ENCODE results near the gene COL16A1.

The COL16A1 gene

DNA sequence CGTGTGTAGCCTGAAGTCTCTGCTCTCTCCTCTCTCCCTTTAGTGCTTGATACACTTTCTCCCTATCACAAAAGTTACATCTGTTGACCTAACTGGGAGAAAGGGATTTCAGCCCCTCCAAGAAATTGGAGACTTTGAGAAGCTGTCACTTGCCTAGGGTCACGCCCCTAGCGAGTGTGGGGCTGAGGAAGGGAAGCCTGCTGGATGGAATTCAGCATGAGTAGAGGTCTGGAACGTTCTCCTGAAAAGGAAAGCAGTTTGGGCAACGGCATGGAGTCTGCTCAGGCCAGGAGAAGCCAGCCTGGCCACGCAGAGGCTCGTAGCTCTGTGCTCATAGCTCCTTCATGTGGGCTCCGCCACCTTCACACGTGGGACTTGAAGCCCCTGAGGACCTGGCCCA is 22.4 kb downstream of the COL16A1 start:
- no peak for DNase-seq

DNA sequence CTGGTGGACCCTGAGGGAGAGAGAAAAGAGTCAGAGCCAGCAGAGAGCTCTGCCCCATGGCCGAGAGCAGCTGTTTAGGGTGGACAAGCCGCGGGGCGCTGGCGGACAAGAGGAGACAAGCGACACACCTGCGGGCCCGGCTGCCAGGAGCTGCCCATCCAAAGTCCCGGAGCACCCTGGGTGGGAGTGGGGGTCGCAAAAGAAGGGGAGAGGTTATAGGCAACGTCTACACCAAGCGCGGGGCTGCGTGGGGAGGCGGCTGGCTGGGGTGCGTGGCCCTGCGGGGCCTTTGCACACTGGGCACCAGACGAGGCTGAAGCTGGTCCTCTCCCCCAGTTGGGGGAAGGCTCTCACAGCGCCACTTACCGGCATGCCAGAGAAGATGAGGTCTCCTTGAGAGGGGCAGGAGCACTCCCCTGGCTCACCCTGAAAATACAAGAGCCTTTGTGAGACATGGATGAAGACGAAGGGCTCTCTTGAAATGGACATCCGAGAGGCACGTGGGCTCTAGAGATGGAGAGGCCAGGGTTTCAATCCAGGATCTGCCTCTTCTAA is 24.1 kb downstream of the COL16A1 start:
- DNase-seq, result no peak

DNA sequence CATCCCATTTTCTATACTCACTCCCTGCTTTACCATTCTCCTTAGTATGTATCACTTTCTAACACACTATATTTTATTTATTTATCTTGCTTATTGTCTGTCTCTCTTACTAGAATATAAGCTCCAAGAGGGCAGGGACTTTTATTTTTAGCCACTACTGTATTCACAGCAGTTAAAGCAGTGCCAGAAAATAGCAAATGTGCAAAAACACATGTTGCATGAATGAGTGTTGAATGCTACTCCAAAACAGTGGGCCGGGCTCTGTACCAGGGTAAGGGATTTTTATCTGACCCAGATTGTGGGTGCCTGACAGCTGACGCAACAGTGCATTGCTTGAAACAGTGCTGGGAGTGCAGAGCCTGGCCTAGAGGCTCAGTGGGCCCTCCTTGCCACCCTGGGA is 24.7 kb downstream of the COL16A1 start:
- no peak for DNase-seq

DNA sequence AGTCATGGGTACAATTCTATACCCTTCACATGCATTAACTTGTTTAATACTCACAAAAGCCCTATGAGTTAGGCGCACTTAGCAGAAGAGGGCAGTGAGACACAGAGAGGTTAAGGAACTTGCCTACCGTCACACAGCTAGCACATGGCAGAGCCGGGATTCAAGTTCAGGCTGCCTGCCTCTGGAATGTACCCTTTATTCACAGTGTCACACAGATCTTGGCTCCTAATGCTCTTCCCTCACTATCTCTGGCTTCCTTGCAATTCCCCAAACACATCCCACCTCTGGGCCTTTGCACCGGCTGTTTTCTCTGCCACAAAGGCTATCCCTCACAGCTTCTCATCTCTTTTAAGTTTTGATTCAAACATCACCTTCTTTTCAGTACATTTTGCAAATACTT is 25.1 kb downstream of the COL16A1 start:
- DNase-seq, result no peak

DNA sequence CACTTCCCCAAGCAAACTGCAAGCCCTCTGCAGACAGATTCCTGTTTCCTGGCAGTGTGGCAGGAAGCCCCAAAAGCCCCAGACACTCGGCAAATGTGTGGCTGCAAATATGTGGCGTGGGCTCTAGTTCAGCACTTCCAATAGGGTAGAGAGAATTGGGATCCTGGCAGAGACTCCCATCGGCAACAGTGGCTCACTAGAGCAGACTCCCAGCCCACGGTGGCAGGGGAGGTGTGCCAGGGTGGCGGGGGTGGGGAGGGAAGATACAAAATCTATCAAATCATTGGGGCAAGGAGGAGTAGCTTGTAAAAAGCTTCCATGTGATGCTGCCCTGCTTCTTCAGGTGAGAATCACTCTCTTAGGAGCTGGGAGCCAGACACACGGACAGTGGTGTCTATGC is 25.9 kb downstream of the COL16A1 start:
- DNase-seq, result no peak

DNA sequence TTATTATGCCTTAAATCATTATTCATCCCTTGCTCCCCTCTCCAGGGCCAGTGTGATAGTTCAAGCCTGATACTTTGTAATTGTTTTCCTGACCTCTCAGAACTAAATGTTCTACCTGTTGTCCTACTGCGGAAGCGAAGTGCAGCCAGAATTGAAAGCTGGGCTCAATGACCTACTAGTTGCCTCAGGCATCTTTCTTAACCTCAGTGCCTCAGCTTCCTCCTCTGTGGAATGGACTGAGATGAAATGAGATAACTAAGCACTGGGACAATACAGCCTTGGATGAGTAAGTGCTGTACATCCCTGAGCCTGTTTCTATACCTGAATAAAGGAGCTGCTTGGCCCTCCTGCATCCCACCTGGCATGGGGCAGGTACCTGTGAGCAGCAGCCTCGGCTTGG is 26.4 kb downstream of the COL16A1 start:
- no peak for DNase-seq

DNA sequence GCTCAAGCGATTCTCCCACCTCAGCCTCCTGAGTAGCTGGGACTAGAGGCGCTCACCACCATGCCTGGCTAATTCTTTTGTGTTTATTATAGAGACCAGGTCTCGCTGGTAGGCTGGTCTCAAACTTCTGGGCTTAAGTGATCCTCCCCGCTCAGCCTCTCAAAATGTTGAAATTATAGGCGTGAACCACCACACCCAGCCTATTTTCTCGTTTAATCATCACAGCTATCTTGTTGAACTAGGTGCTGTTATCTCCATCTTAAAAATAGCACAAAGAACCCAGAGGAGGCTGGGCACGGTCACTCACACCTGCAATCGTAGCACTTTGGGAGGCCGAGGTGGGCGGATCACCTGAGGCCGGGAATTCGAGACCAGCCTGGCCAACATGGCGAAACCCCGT is 28.1 kb downstream of the COL16A1 start:
- no peak for DNase-seq

DNA sequence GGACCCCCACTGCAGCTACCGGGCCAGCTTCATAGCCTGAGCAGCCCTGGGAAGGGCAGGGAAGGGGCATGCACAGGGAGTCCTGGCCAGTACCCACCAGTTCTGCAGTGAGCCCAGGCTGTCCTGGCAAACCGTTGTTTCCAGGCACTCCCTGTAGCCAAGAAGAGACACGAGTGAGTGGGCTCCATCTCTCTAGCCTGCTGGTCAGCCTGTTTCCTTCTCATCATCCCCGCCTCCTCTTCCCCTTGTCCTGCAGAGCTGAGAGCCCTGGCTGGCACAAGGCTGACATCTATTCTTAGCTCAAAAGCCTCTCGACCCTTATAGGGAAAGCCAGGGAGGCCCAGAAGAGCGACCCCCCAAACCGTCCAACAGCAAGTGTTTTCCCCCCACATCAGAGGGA is 28.7 kb downstream of the COL16A1 start:
- no peak for DNase-seq

DNA sequence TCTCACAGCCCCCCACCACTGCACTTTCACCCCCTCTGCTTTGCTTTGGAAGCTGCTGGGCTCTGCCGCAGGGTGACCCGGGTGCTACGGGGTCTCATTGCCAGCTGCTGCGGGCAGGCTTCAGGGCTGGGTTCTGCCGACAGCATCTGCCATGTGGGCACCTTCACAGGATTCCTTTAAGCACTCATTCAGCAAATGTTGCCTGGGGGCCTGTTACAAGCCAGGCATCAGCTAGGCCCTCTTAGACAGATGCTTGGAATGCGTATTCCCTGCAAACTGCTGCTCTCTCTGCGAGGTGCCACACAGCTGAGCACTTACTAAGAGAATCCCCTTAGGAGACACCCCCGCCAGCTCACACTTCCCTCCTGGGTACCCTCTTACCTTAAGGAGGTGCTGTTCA is 29.2 kb downstream of the COL16A1 start:
- no peak for DNase-seq

DNA sequence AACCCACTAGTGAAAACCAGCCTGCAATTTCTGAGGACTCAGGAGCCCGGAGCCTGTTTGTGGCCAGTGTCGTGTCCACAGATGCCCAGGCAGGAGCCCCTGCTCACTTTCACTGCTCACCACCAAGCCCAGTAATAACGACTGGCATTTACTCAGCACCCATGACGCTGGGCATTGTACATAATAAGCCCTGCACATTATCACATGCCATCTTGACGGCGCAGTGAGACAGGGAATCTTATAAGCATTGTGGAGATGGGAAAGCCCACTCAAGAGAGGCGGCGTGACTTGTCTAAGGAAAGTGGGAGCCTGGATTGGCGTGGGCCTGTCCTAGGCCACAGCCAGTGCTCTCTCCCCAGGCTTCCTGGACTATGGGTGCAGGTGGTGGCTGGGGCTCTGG is 30.4 kb downstream of the COL16A1 start:
- DNase-seq, result no peak

DNA sequence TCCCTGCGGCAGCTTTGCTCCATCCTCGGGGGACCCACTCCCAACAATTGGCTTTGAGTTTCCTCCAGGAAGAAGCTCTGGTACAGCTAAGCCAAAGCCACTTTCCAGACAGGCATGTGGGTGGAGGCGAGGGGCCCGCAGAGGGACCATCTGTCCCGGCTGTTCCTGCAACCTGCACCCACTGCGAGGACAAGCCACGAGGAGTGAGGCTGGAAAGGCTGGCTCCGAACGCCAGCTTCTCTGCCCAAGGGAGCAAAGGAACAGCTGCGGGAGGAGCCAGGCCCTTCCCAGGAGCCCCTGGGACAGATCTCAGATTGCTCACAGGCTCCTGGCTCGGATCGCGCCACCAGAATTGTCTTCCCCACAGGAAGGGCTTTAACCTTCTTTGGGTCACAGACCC is 30.8 kb downstream of the COL16A1 start:
- peak in 1 of 2 donors; percentile 8 for DNase-seq

DNA sequence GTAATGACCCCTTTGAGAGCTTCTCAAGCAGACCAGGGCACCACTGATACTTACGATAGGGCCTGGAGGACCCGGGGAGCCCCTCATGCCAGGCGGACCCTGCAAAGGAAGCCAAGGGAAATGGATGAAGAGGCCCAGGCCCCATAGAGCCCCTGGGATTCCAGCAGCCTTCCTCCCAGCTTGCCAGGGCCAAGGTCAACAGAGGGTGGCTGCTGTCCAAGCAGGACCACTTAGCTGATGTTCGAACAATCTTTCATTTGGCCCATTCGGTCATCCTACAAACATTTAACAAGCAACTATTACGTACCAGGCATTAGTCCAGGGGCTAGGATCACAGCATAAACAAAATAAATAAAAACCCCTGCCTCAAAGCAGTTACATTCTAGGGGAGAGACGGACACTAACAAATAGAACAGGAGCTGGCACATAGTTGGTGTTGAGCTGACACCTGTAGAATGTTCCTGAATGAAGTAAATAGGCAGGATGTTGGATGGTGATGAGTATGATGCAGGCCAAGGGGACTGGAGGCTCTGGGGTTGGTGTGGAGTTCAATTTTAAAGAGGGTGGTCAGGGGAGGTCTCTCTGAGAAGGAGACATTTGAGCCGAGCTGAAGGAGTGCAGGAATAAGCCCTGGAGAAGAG is 32.1 kb downstream of the COL16A1 start:
- DNase-seq, result no peak

DNA sequence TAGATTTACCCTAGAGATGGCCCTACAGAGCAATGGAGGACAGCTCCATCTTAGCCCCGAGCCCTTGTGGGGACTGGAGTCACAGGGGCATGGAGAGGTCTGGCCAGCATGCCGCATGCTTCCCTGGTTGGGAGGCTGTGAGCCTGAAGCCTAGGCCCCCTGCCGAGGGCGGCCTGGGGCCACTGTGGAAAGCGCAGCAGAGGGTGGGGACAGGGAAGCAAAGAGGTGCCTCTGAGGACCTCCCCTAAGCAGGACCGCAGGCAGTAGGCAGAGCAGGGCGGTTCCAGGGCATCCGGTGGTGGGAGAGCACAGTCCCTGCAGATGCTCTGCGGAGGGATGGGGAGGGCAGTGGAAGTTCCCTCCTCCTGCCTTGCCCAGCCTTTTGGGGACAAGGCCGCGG is 32.7 kb downstream of the COL16A1 start:
- DNase-seq, result no peak

DNA sequence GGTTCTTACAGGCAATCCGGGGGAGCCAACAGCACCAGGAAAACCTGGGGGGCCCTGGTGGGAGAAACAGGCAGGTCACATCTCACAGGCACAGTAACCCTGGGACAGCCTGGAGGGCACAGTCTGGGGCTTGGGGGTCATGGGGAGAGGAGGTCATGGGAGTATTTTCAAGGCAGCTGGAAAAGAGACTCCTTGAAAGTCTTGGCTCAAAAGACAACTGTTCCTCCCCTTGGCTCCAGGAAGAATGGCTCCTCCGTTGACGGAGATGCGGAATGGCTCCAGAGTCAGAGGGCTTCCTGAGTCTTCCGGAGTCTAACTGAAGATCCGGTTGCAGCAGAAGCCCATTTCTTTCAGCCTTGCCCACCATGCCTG is 33.2 kb downstream of the COL16A1 start:
- no peak for DNase-seq

DNA sequence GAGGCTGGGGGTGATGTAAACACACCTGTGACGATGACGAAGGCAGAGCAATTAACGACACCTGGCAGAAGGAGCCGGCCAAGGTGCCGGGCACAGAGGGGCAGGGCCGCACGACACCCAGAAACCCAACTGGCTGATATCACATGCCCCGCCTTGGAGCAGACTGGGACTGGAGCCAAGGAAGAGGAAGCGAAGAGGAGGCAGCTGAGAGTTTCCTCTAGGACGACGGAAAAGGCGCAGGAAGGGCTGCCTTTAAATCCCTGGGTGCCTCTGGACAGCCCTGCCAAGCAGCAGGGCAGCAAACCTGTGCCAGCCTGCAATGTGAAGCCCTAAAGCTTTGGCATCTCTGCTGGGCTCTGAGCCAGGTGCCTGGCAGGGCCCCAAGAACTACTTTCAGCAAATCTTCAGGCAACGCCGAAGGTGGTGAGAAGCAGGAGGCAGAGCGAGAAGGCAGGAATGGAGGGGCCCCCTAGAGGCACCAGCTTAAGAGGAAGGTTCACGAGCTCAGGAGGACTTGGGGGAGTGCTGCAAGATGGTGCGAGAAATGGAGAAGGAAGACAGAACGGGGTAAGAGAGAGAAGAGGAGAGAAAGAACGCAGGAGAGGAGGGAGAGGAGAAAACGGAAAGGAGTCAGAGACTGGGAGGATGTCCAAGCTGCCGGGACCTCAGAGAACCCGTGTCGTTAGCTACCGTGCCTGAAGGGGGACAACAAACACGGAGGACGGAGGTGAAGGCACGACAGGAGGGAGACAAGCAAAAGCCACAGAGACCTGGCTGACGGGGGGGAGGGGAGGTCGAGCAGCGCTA is 33.8 kb downstream of the COL16A1 start:
- DNase-seq, result peak; percentile 52

DNA sequence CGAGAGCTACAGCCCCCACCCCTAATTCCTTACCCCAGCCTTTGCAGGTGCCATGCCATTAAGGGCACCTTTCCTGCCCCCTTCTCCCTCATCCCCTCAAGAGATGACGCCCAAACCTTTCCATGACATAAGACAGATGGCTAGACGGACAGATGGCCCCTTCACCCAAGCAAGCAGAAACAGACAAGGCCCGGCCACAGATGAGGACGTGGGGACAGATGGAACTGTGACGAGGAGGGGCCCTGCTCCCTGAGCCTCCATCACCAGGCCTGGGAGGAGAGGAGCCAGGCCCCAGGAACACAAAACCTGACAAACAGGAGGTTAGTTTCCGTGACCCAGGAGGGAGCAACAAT is 34.4 kb downstream of the COL16A1 start:
- no peak for DNase-seq

DNA sequence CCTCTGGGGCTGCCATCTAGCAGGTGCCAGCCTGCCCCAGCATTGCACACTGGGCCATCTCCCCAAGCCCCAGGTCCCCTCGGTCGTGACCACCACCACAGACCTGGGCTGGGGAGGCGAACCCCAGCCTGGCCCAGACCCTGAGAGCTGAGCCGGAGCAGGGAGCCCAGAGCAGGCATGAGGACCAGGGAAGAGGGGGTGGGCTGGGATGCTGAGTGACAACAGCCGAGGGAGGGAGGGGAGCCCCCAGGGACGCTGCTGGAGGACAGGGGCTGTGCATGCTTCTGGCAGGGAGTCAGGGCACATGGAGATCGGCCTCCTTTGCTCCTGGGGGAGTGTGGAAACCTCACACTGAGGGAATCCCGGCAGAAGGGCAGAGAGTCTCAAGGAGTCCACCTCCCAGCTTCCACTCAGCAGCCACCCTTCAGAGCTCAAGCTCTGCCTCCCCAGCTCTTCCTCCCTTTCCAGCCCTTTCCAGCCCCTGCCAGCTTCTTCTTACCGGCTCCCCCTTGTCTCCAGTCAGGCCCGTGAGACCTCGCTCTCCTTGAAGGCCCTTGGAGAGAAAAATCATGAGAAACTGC is 35.4 kb downstream of the COL16A1 start:
- DNase-seq, result no peak

DNA sequence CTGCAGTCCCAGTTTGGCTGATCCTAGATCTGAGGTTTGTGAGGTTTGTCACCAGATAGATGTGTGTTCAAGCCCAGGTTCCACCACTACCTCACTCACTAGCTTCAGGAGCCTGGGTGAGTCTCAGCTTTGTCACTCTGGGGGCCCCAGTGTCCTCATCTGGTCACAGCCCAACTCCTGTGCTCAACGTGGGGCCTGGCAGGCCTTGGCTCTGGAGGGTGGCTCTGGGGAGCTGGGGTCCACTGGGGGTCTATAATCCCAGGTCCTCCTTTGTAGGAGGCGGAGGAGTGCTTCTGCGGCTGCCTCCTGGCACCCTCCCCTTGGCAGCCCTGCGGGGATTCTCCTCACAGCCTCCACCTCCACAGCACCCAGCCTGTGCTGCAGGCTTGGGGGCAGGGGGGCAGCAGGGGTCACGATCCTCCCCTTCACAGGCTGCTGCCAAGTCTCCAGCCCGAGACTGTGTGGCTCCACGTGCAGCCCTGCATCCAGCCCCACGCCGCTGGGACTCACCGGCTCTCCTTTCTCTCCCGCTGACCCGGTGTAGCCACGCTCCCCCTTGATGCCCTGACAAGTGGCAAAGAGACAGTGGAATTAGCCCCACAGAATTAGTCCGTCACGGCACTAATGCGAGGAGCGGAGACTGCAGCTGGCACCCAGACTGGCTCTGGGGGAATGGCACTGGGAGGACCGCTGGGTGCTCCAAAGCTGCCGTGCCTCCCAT is 36.6 kb downstream of the COL16A1 start:
- DNase-seq, result no peak

DNA sequence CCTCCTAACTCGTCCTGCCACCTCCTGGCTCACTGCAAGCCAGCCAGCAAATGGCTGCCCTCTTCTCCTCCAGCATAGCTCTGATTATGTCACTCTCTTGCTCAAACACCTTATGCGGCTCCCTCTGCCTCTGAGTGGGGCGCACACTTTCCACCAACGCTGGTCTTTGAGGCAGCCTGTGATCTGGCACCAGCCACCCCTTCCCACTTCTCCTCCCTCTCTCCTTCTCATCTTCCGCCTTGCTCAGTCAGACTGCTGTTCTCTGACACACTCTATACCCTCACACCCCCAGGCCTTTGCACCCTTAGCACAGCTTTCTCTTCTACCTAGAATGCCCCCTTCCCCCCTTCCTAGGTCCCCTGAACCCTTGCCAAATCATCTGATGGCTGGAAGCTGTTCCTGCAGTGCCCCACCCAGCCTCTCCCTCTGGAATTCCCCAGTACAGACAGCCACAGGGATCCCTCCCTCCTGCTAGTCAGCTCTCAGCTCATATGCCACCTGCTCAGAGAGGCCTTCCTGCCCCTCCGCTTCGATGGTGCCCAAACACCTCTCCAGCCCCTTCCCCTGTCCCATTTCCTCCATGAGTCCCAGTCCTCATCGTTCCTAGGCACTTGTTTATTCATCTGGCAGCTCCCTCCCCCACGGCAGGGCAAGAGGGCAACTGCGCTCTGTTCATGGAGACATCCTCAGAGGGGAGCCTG is 37.4 kb downstream of the COL16A1 start:
- DNase-seq, result peak in 1 of 2 donors; percentile 51

DNA sequence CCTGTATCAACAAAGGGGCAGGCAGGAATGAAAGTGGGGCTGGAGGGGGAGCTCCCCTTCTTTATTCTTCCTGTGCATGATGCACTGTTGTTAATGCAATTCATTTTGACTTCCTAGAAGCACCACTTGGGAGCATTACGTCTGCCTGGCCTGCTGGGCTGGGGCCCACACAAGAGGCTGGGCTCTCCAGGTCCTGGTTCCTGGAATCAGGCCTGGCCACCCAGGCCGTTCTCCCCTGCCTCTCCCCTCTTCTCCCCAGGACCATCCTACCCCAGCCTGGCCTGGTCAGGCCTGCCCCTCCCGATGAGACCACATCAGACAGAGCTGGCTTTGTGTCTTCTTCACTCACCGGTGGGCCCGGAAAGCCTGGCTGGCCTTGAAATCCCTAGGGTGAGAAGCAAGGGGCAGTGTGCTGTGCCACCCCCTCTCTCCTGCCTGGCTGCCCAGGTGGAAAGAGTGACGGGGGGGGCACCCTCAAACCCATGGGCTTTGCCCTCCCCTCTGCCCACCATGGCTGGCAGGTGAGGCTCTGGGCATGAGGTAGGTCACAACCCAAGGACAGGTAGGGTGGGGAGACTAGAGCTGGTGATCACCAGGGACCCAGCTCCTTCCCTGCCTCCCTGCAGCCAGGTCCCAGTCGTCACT is 38.5 kb downstream of the COL16A1 start:
- DNase-seq, result no peak

DNA sequence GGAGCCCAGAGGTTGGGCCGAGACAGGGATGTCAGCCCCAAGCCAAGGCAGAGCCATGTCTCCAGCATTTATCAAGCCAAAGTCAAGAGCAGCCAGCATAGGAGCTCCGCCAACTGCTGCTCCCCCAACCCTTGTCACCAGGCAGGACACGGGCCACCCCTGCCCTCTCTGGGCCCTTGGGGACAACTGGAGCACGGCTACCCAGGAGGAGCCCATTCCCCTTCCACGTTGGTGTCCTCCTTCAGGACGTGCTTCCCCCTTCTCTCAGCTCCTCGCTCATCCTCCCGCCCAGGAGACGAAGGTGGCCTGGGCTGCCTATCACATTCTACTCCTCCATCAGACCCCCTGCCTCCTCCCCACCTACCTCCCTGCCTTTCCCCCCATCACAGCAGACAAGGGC is 39.3 kb downstream of the COL16A1 start:
- DNase-seq, result no peak

Data from hippocampal formation (tissue), 2 donors.